22Rv1 (cell line): ENCODE data around the gene RB1.

Experiments
- ZFX ChIP-seq: fragments of 450-650 bp; IDR thresholded peaks from 2 replicates; pipeline ENCODE4 v1.6.1; 2017; ENCODE audit warnings: antibody characterized with exemption, borderline replicate concordance
- TF ChIP-seq, protein P1 (sequence below): fragments of 450-650 bp; IDR thresholded peaks from 2 replicates; pipeline ENCODE4 v1.5.1; 2017; ENCODE audit warnings: mild to moderate bottlenecking

GRCh38 chr13:48349525-48349924, 46.0 kb downstream of the RB1 start:
- TF ChIP-seq, protein P1, sequence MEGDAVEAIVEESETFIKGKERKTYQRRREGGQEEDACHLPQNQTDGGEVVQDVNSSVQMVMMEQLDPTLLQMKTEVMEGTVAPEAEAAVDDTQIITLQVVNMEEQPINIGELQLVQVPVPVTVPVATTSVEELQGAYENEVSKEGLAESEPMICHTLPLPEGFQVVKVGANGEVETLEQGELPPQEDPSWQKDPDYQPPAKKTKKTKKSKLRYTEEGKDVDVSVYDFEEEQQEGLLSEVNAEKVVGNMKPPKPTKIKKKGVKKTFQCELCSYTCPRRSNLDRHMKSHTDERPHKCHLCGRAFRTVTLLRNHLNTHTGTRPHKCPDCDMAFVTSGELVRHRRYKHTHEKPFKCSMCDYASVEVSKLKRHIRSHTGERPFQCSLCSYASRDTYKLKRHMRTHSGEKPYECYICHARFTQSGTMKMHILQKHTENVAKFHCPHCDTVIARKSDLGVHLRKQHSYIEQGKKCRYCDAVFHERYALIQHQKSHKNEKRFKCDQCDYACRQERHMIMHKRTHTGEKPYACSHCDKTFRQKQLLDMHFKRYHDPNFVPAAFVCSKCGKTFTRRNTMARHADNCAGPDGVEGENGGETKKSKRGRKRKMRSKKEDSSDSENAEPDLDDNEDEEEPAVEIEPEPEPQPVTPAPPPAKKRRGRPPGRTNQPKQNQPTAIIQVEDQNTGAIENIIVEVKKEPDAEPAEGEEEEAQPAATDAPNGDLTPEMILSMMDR = no peak
- TF ChIP-seq ZFX = no peak
